HepG2 (cell line): Measurements from ENCODE around the gene FBP2. TPM values are rescaled to one million over a fixed set of nuclear protein-coding genes. Genes with fewer than 3 reads are reported as not detected.
A peak's percentile ranks its signal among the peaks of the same experiment; 100 is the strongest.

Source experiments
- BCL6 ChIP-seq: IDR thresholded peaks from 2 replicates; pipeline ENCODE4 v1.6.1; 2016; ENCODE audit warnings: missing genetic modification reagents, missing compliant biosample characterization
- CTCF ChIP-seq: sonication (generic); formaldehyde crosslinking; IDR thresholded peaks from 2 replicates; pipeline ENCODE4 v1.5.0; 2020; ENCODE audit warnings: mild to moderate bottlenecking, missing genetic modification reagents, moderate library complexity
- EEA1 ChIP-seq: sonication (generic); formaldehyde crosslinking; IDR thresholded peaks from 2 replicates; pipeline ENCODE4 v1.5.1; 2020; ENCODE audit warnings: mild to moderate bottlenecking, missing genetic modification reagents, borderline replicate concordance
- ERF ChIP-seq: IDR thresholded peaks from 2 replicates; pipeline ENCODE4 v1.6.1; 2018; ENCODE audit warnings: missing biosample characterization, missing genetic modification reagents
- FOXK1 ChIP-seq: sonication (generic); formaldehyde crosslinking; IDR thresholded peaks from 2 replicates; pipeline ENCODE4 v1.4.0; 2020; ENCODE audit warnings: low read depth, missing genetic modification reagents, borderline replicate concordance
- HINFP ChIP-seq: sonication (generic); formaldehyde crosslinking; IDR thresholded peaks from 2 replicates; pipeline ENCODE4 v1.4.0; 2020; ENCODE audit warnings: low read depth, mild to moderate bottlenecking, missing genetic modification reagents
- KLF11 ChIP-seq: IDR thresholded peaks from 2 replicates; pipeline ENCODE4 v1.6.1; 2016; ENCODE audit warnings: missing compliant biosample characterization
- MAF1 ChIP-seq: sonication (generic); formaldehyde crosslinking; IDR thresholded peaks from 2 replicates; pipeline ENCODE4 v1.5.0; 2020; ENCODE audit warnings: missing genetic modification reagents, borderline replicate concordance
- MIER3 ChIP-seq: IDR thresholded peaks from 2 replicates; pipeline ENCODE4 v1.6.1; 2016; ENCODE audit warnings: missing compliant biosample characterization, borderline replicate concordance
- MYC ChIP-seq: sonication (generic); formaldehyde crosslinking; IDR thresholded peaks from 2 replicates; pipeline ENCODE4 v1.9.0; 2021; ENCODE audit warnings: missing genetic modification reagents, borderline replicate concordance
- PBX2 ChIP-seq: IDR thresholded peaks from 2 replicates; pipeline ENCODE4 v1.6.1; 2016; ENCODE audit warnings: control low read depth
- SAP130 ChIP-seq: IDR thresholded peaks from 2 replicates; pipeline ENCODE4 v1.6.1; 2016; ENCODE audit warnings: low read depth
- SMARCC2 ChIP-seq: fragments of 450-650 bp; IDR thresholded peaks from 2 replicates; pipeline ENCODE4 v1.6.1; 2017; ENCODE audit warnings: antibody characterized with exemption, mild to moderate bottlenecking
- SMC3 ChIP-seq: IDR thresholded peaks from 2 replicates; pipeline ENCODE4 v1.6.1; 2011; ENCODE audit warnings: low read length, improper control_type of control experiment
- SPEN ChIP-seq: sonication (generic); formaldehyde crosslinking; IDR thresholded peaks from 2 replicates; pipeline ENCODE4 v1.5.1; 2020; ENCODE audit warnings: low read depth, mild to moderate bottlenecking, missing genetic modification reagents
- TEAD3 ChIP-seq: optimal IDR thresholded peaks from 2 replicates; pipeline ENCODE3; 2016; ENCODE audit warnings: borderline replicate concordance
- TRAFD1 ChIP-seq: sonication (generic); formaldehyde crosslinking; IDR thresholded peaks from 2 replicates; pipeline ENCODE4 v1.5.1; 2020; ENCODE audit warnings: missing genetic modification reagents, mild to moderate bottlenecking, borderline replicate concordance
- ZKSCAN8 ChIP-seq: IDR thresholded peaks from 2 replicates; pipeline ENCODE4 v1.6.1; 2016; ENCODE audit warnings: borderline replicate concordance, missing genetic modification reagents, missing compliant biosample characterization
- ZNF143 ChIP-seq: sonication (generic); formaldehyde crosslinking; IDR thresholded peaks from 2 replicates; pipeline ENCODE4 v1.4.0; 2020; ENCODE audit warnings: missing genetic modification reagents
- ZNF274 ChIP-seq: sonication (generic); formaldehyde crosslinking; IDR thresholded peaks from 2 replicates; pipeline ENCODE4 v1.5.1; 2020; ENCODE audit warnings: mild to moderate bottlenecking, missing genetic modification reagents
- ZNF451 ChIP-seq: sonication (generic); formaldehyde crosslinking; IDR thresholded peaks from 2 replicates; pipeline ENCODE4 v1.5.0; 2020; ENCODE audit warnings: mild to moderate bottlenecking, missing genetic modification reagents
- ZNF788 ChIP-seq: sonication (generic); formaldehyde crosslinking; IDR thresholded peaks from 2 replicates; pipeline ENCODE4 v1.5.0; 2020; ENCODE audit warnings: mild to moderate bottlenecking, missing genetic modification reagents, borderline replicate concordance
- ZNF883 ChIP-seq: sonication (generic); formaldehyde crosslinking; IDR thresholded peaks from 2 replicates; pipeline ENCODE4 v1.5.1; 2020; ENCODE audit warnings: mild to moderate bottlenecking, missing genetic modification reagents; ENCODE audit errors: not compliant biosample characterization
- ZSCAN31 ChIP-seq: sonication (generic); formaldehyde crosslinking; IDR thresholded peaks from 2 replicates; pipeline ENCODE4 v1.5.0; 2020; ENCODE audit warnings: low read depth, mild to moderate bottlenecking, missing genetic modification reagents
- polyA plus RNA-seq, 8 experiments: library from polyadenylated mRNA; depleted of rRNA in 3 of 8; stranded (reverse) in 7 of 8; unstranded in 1 of 8; fragments of >200 nt; fragmentation: Illumina TruSeq in 4 of 8; extraction: Trizol in 4 of 8; gene quantifications; 2 replicates each; pipeline versions ENCODE4 v1.2.1 to v1.2.3, GENCODE V29; 2011 to 2016; ENCODE audit warnings: low read depth in 4 of 8, missing spikeins in 1 of 8, mixed read lengths in 1 of 8; ENCODE audit not compliant: insufficient read depth in 1 of 8
- total RNA-seq, 5 experiments: library from RNA; depleted of rRNA; stranded (reverse); fragments of >200 nt; fragmentation: Illumina TruSeq; extraction: Trizol; gene quantifications; 2 replicates each; pipeline ENCODE4 v1.2.3, GENCODE V29; 2016; ENCODE audit warnings: low read depth in 1 of 5

FBP2 gene
- total and polyA plus RNA-seq, 2 of the 13 experiments (the other 11 are each of a cell fraction or from before 2014, with no cell fraction given) = not detected

- TF ChIP-seq PBX2 (CRISPR knock-in tag) = 0 out of 2 replicates have a peak, but pooled peaks have one; percentile 26
- peak; percentile 68 for TF ChIP-seq SPEN (CRISPR knock-in tag)
- peak; percentile 84 for TF ChIP-seq ERF
- peak; percentile 75; the same call in 1 of the 2 replicates for TF ChIP-seq MIER3 (CRISPR knock-in tag)
- TF ChIP-seq SAP130 (CRISPR knock-in tag) = peak; percentile 72
- 0 out of 2 replicates have a peak, but pooled peaks have one; percentile 28 for TF ChIP-seq ZSCAN31 (CRISPR knock-in tag)
- TF ChIP-seq MAF1 (CRISPR knock-in tag) = no peak
- TF ChIP-seq ZNF274 (CRISPR knock-in tag) = no peak
- TF ChIP-seq ZKSCAN8 (CRISPR knock-in tag) = 0 out of 2 replicates have a peak, but pooled peaks have one; percentile 44
- TF ChIP-seq MYC = peak; percentile 47; the same call in 1 of the 2 replicates
- peak; percentile 41; the same call in 1 of the 2 replicates for TF ChIP-seq ZNF788
- TF ChIP-seq TRAFD1 (CRISPR knock-in tag) = no peak
- TF ChIP-seq ZNF451 (CRISPR knock-in tag) = peak; percentile 52; the same call in 1 of the 2 replicates
- no peak for TF ChIP-seq EEA1
- peak; percentile 81 for TF ChIP-seq ZNF143 (CRISPR knock-in tag)
- 0 out of 2 replicates have a peak, but pooled peaks have one; percentile 20 for TF ChIP-seq BCL6
- TF ChIP-seq TEAD3 (CRISPR knock-in tag) = peak; percentile 48
- TF ChIP-seq SMC3 = peak; percentile 80
- TF ChIP-seq KLF11 = 0 out of 2 replicates have a peak, but pooled peaks have one; percentile 35
- no peak for TF ChIP-seq SMARCC2
- TF ChIP-seq CTCF (CRISPR knock-in tag) = peak; percentile 96
- TF ChIP-seq HINFP (CRISPR knock-in tag) = no peak
- TF ChIP-seq FOXK1 (CRISPR knock-in tag) = peak; percentile 58; the same call in 1 of the 2 replicates
- TF ChIP-seq ZNF883 (CRISPR knock-in tag) = no peak
Observed at GRCh38 chr9:94623253-94623652, 29.6 kb upstream of the FBP2 start (continued).
